Liver (tissue), 3 donors: Measurements from ENCODE around the gene SCNN1B.

Source experiments
- ATF3 ChIP-seq: IDR thresholded peaks from 2 replicates; pipeline ENCODE4 v1.6.1; 2016; ENCODE audit warnings: antibody characterized with exemption
- GABPA ChIP-seq, 2 donors: IDR thresholded peaks in 1 of 2; conservative IDR thresholded peaks in 1 of 2; 2 replicates each; pipeline ENCODE4 v1.6.1; 2016; ENCODE audit warnings: antibody characterized with exemption in 2 of 2, mild to moderate bottlenecking in 1 of 2, moderate library complexity in 1 of 2
- NR2F2 ChIP-seq: IDR thresholded peaks from 2 replicates; pipeline ENCODE4 v1.6.1; 2016; ENCODE audit warnings: antibody characterized with exemption
- RAD21 ChIP-seq, 2 donors: IDR thresholded peaks; 2 replicates each; pipeline ENCODE4 v1.6.1; 2016; ENCODE audit warnings: antibody characterized with exemption in 2 of 2, mild to moderate bottlenecking in 2 of 2
- REST ChIP-seq: IDR thresholded peaks from 2 replicates; pipeline ENCODE4 v1.6.1; 2016; ENCODE audit warnings: antibody characterized with exemption, mild to moderate bottlenecking
- TAF1 ChIP-seq: conservative IDR thresholded peaks from 2 replicates; pipeline ENCODE4 v1.6.1; 2016; ENCODE audit warnings: antibody characterized with exemption, mild to moderate bottlenecking
- YY1 ChIP-seq: IDR thresholded peaks from 2 replicates; pipeline ENCODE4 v1.6.1; 2016; ENCODE audit warnings: antibody characterized with exemption, mild to moderate bottlenecking
- ZBTB33 ChIP-seq: IDR thresholded peaks from 2 replicates; pipeline ENCODE4 v1.6.1; 2016; ENCODE audit warnings: antibody characterized with exemption
- TF ChIP-seq, protein P1 (sequence below): fragments of 150-350 bp; IDR thresholded peaks from 2 replicates; pipeline ENCODE4 v1.5.1; 2017; ENCODE audit warnings: improper control_type of control experiment, low read depth, low read length; ENCODE audit not compliant: missing input control
- donor health status: healthy.
- donor health status: healthy.

DNA sequence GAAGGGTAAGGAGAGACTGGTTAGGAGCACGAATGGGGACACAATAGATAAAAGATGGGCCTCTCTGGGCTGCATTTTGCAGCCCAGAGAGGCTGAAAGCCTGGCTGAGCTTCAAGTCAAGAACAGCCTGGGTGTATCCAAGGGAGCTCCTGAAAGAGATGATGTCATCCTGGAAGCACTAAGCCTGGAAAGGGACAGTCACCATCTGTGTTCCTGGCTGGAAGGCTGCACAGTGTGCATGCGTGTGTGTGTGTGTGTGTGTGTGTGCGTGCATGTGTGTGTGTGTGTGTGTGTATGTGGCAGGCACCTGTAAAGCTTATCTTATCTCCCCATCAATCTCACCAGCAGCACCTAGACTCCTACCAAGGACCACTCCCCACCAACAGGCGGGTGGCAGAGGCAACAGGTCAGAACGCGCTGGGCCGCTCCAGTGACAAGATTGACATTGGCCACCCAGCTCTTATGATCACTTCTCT is 106.8 kb downstream of the SCNN1B start:
- TF ChIP-seq, protein P1, sequence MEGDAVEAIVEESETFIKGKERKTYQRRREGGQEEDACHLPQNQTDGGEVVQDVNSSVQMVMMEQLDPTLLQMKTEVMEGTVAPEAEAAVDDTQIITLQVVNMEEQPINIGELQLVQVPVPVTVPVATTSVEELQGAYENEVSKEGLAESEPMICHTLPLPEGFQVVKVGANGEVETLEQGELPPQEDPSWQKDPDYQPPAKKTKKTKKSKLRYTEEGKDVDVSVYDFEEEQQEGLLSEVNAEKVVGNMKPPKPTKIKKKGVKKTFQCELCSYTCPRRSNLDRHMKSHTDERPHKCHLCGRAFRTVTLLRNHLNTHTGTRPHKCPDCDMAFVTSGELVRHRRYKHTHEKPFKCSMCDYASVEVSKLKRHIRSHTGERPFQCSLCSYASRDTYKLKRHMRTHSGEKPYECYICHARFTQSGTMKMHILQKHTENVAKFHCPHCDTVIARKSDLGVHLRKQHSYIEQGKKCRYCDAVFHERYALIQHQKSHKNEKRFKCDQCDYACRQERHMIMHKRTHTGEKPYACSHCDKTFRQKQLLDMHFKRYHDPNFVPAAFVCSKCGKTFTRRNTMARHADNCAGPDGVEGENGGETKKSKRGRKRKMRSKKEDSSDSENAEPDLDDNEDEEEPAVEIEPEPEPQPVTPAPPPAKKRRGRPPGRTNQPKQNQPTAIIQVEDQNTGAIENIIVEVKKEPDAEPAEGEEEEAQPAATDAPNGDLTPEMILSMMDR, result no peak
- TF ChIP-seq ATF3 (no peak), RAD21 (IDR thresholded peaks at IDR 0.05) (no peak), REST (no peak), NR2F2 (no peak), ZBTB33 (no peak), YY1 (no peak), TAF1 (no peak), GABPA (IDR thresholded peaks at IDR 0.05 in 1 of 2, conservative IDR thresholded peaks at IDR 0.05 in 1 of 2) (no peak)
